DMS153 (cell line): ENCODE measurements around the gene UCN3.

Experiments
- DNase-seq: peaks from one replicate; lab custom pipeline; 2025; lab: John Stamatoyannopoulos, UW

The UCN3 gene

GRCh38 chr10:5364890-5365338 lies at the start of gene UCN3:
UCN3 (plus strand) TSS chr10:5364966; CDS start chr10:5373721, 8,755 bp downstream.
- DNase-seq: peak; percentile 15

- no peak for DNase-seq
These were observed 47.1 kb upstream of the UCN3 start for GRCh38 chr10:5317547-5318107.

GRCh38 chr10:5318148-5318547 lies 46.6 kb upstream of the UCN3 start:
- DNase-seq: no peak

GRCh38 chr10:5319863-5320262 lies 44.9 kb upstream of the UCN3 start:
- no peak for DNase-seq

- DNase-seq: no peak
These were observed 43.5 kb upstream of the UCN3 start for GRCh38 chr10:5321273-5321672.

DNA sequence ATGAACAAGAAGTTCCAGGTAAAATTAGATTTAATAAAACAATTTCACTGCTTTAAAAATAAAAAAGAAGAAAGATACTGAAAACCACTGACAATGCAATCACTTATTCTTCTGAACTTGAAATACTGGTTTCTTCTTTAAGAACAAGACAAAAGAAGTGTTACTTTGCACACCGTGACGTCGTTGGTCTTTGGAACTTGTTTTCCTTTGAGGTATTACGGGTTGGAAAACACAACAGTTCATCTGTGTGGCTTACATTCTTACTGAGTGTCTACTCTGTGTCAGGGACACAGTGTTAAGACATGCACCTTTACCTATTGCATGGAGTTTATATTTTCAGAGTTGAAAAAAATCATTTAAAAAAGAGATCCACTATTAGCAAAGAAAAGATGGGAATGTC lies 41.3 kb upstream of the UCN3 start:
- DNase-seq: no peak

GRCh38 chr10:5325076-5325475 lies 39.7 kb upstream of the UCN3 start:
- no peak for DNase-seq

DNA sequence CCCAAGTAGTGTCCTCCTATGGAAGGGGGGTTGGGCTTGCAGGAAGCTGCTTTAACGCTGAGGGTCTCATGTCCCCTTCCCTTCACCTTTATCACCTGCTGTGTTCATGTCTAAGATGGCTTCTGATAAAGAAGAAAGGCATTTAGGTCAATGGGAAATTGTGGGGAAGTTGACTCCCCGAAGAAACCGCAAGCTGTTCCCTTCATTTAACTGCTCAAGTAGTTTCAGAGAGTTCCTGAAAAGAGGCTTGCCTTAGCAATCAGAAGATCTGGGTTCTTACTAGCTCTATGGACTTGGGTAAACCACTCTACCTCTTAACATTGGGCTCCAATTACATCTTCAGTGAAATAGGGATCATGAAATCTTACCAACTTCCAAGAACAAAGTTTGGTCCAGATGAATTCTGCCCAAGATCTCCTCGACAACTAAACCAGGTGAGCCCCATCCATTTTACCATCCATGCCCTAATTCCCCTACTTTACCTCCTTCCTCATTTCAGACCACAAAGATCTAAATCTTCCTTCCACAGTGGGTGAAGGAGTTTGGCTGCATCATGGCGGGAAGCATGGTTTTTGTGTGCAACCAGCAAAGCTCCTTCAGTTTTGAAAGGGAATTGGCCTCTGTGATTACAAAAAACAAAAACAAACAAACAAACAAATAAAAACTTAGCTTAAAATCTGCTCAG lies 30.4 kb upstream of the UCN3 start:
- DNase-seq: no peak

DNA sequence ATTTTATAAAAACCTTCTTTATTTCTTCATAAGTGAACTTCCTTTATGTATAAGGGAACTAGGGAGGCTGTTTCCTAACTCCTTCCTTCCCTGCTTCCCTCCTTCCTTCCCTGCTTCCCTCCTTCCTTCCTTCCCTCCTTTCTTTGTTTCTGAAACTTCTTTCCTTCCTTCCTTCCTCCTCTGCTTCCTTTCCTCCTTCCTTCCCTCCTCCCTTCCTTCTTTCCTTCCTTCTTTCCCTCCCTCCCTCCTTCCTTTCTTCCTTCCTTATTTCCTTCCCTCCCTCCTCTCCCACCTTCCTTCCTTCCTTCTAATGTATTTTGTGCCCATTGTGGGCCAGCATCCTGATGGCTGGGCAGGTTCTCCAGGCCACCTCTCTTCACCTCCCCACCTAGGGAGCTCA lies 26.8 kb upstream of the UCN3 start:
- DNase-seq: no peak

GRCh38 chr10:5343092-5343491 lies 21.7 kb upstream of the UCN3 start:
- no peak for DNase-seq

DNA sequence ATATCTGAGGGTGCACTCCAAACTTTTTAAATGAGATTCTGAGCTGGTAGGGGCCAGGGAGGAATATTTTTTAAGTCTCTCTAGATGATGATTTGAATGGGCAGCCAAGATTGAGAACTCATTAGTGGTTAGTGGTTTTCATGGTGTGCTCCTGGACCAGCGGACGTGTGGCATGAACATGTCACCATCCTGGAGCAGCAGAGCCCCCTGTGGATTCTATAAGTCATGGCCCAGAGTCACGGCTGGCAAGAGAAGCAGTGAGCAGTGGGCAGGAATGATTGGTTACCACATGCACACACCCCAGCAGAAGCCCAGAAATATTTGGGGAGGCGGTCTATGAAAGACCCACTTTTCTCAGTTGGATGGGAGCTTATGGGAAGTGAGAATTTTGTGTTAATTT lies 21.2 kb upstream of the UCN3 start:
- DNase-seq: no peak

- DNase-seq: no peak
These were observed 20.8 kb upstream of the UCN3 start for GRCh38 chr10:5343979-5344378.

DNA sequence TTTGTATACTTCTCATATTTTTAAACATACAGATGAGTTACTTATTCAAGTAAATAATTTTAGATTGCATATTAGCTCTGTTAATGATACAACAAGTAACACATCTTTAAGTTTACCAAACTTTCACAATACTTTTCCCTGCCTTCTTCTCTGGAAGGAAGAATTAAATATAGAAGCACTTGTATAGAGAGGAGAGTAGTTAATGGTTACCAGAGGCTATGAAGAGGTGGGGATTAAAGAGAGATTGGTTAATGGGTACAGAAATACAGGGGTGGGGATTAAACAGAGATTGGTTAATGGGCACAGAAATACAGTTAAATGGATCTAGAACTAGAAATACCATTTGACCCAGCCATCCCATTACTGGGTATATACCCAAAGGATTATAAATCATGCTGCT lies 20.0 kb upstream of the UCN3 start:
- DNase-seq: no peak

DNA sequence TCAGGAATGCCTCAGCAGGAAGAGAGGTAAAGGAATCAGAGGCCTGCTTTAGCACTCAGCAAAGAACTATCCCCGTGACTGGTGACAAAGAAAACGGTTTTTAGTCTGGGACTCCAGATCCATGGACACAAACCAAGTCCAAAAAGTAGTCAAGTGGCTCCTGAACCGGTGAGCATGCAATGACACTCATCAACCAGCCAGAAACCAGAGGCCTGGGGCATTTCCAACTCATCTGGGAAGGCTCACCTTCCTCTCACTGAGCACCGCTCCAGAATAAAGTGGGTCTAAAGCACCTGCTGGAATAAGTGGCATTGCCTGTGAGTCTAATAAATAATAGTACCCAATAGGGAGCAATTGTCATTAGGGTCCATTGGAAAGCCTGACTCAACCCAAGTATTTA lies 17.9 kb upstream of the UCN3 start:
- no peak for DNase-seq

- DNase-seq: no peak
These were observed 15.4 kb upstream of the UCN3 start for GRCh38 chr10:5349362-5349761.

GRCh38 chr10:5354068-5354467 lies 10.7 kb upstream of the UCN3 start:
- no peak for DNase-seq

- DNase-seq: no peak
These were observed 9.0 kb upstream of the UCN3 start for GRCh38 chr10:5355594-5356301.

- DNase-seq: no peak
These were observed 8.4 kb upstream of the UCN3 start for GRCh38 chr10:5356302-5356763.

DNA sequence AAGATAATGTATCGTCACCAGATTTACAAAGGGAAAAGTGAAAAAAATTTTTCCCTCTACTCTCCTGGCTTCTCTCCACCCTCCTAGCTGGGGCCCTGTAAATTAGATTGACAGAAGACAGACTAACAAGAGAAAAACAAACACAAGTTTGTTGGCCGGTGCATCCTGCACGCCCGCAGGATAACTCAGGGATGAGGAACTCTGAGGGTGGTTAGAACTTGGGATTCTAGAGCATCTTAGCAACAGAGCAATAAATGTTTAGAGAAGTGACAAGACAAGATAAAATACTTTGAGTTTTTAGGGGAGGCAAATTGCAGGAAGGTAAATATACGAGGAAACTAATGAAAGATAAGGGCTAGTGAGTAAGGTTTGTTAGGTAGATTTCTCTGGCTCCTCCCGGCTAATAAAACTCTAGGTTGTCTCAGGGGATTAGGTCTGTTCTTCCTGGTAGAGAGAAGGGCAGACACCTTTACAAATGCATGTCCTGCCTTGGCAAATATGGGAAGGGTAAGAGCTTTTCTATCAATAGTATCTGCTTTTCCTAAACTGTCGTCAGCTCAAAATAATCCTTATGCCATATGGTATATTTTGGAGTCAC lies 4.3 kb upstream of the UCN3 start:
- peak; percentile 58 for DNase-seq

GRCh38 chr10:5361966-5362365 lies 2.8 kb upstream of the UCN3 start:
- DNase-seq: no peak

DNA sequence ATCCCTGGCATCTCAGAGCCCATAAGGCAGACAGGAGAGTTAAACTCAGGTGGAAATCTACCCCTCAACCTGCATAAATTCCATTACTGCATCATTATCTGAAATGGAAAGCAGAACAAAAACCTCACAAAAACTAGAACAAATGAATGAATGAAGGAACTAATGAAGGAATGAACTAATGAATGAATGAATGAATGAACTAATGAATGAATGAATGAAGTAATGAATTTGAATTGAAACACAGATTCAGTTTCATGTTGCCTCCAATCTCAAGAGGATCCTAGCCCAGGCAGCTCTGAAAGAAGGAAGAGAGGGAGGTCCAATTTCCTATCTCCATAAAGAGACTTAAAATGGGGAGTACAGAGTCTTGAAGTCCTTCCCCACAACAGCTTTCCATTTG lies 1.9 kb upstream of the UCN3 start:
- DNase-seq: no peak

- DNase-seq: no peak
These were observed 392 bp upstream of the UCN3 start for GRCh38 chr10:5364374-5364773.

DNA sequence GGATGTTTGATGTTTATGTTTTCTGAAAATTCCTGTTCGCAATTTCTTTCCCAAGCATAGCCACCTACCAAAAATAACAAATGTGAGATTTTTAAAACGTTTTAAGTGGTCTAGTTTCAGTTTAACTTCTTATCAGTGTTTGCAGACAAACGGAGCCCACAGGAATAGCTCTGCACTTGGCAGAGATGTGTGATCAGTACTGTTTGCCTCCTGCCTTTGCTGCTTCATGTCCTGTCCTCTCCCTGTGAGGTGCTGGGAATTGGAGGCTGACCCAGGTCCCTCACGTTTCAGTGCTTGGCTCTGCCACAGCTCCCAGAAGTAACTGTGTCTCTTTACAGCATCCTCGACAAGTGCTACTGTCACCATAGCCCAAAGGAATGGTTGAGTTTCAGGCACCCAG lies 1.2 kb downstream of the UCN3 start:
- no peak for DNase-seq
